Thyroid gland (tissue), 4 donors: Measurements from ENCODE around the gene ZNF775. TPM values are rescaled to one million over a fixed set of nuclear protein-coding genes. Genes with fewer than 3 reads are reported as not detected.

Experiments
- DNase-seq, 2 donors: peaks; one replicate each; pipeline ENCODE4 v3.0.0-alpha.2; 2019
- H3K27ac ChIP-seq, 3 donors: fragments of 200-600 bp; sonication (generic); 1 replicate in 2 of 3; 2 replicates in 1 of 3; pipeline ENCODE4 v1.5.1; 2016 to 2019; ENCODE audit warnings: mild to moderate bottlenecking in 1 of 3, moderate library complexity in 1 of 3
- H3K27me3 ChIP-seq: fragments of 200-600 bp; sonication (generic); one replicate; pipeline ENCODE4 v1.5.1; 2019
- H3K36me3 ChIP-seq, 2 donors: fragments of 200-600 bp; sonication (generic); one replicate each; pipeline ENCODE4 v1.5.1; 2016 to 2019
- H3K4me1 ChIP-seq, 2 donors: fragments of 200-600 bp; sonication (generic); one replicate each; pipeline ENCODE4 v1.5.1; 2017 to 2019
- H3K4me3 ChIP-seq, 3 donors: fragments of 200-600 bp; sonication (generic); replicated peaks in 1 of 3; 1 replicate in 2 of 3; 2 replicates in 1 of 3; pipeline ENCODE4 v1.5.1; 2016; ENCODE audit warnings: mild to moderate bottlenecking in 1 of 3
- H3K9me3 ChIP-seq: fragments of 200-600 bp; sonication (generic); one replicate; pipeline ENCODE4 v1.5.1; 2017
- CTCF ChIP-seq, 6 experiments: fragments of 200-600 bp in 3 of 6; fragments of 450-650 bp in 3 of 6; sonication (generic) in 3 of 6; IDR thresholded peaks; one replicate each; pipeline ENCODE4 v1.5.1; 2016 to 2019; ENCODE audit warnings: antibody characterized with exemption in 6 of 6, mild to moderate bottlenecking in 2 of 6, inconsistent platforms in 1 of 6, moderate library complexity in 1 of 6
- POLR2A ChIP-seq, 2 donors: fragments of 450-650 bp; IDR thresholded peaks; one replicate each; pipeline ENCODE4 v1.6.1; 2017; ENCODE audit warnings: antibody characterized with exemption in 2 of 2, mild to moderate bottlenecking in 2 of 2, moderate library complexity in 1 of 2
- WGBS, 2 donors: methylation state at CpG; one replicate each; pipeline ENCODE4 v1.1.5; 2017; 5-methylcytosine and 5-hydroxymethylcytosine counted together
- intact Hi-C: fragments of 100-400 bp; cut with DNase I; formaldehyde crosslinking; loops from one replicate; pipeline ENCODE4 v1.15.1; 2023
- total RNA-seq, 4 donors: library from RNA; depleted of rRNA; stranded (reverse); fragments of >200 nt; gene quantifications; one replicate each; pipeline ENCODE4 v1.2.3, GENCODE V29; 2016

ZNF775 gene
- total RNA-seq, 4 donors from 2014 or later = 4.3 to 7.5 (median 6.3) TPM

GRCh38 chr7:150371131-150371995, 7.8 kb upstream of the ZNF775 start:
- TF ChIP-seq CTCF (IDR thresholded peaks at IDR 0.05) = no peak
- TF ChIP-seq POLR2A (IDR thresholded peaks at IDR 0.05) = no peak
- 90% methylated on average over 27 to 38 of the region's 48 CpGs for whole genome bisulfite sequencing, 2 donors
- H3K9me3 ChIP-seq = no peaks in the 10 kb centered on the region
- H3K36me3 ChIP-seq = peaks cover 17 to 19% of the 10 kb centered on the region in 2 donors
- intact Hi-C loops = loop anchor here (5.0 kb wide), 1 partner anchor 36 kb away; a partner anchor contains a TSS
- peaks cover 20 to 38% of the 10 kb centered on the region in 2 donors for H3K4me1 ChIP-seq
- no peak for DNase-seq
- no peak overlapping the region for H3K4me3 ChIP-seq
- no peaks in the 10 kb centered on the region for H3K27me3 ChIP-seq
- H3K27ac ChIP-seq = no peak overlapping the region

GRCh38 chr7:150371996-150372270, 7.2 kb upstream of the ZNF775 start:
- no peak for DNase-seq
- peaks cover 20 to 38% of the 10 kb centered on the region in 2 donors for H3K4me1 ChIP-seq
- intact Hi-C loops = loop anchor here (5.0 kb wide), 1 partner anchor 35 kb away; a partner anchor contains a TSS
- TF ChIP-seq POLR2A (IDR thresholded peaks at IDR 0.05) = no peak
- no peak for TF ChIP-seq CTCF (IDR thresholded peaks at IDR 0.05)
- H3K4me3 ChIP-seq = no peak overlapping the region
- no peaks in the 10 kb centered on the region for H3K9me3 ChIP-seq
- peaks cover 17 to 19% of the 10 kb centered on the region in 2 donors for H3K36me3 ChIP-seq
- no peak overlapping the region for H3K27ac ChIP-seq
- WGBS, 2 donors = 93 to 95% methylated on average over 26 to 27 of the region's 30 CpGs
- H3K27me3 ChIP-seq = no peaks in the 10 kb centered on the region

GRCh38 chr7:150372271-150373048, 6.7 kb upstream of the ZNF775 start:
- H3K4me3 ChIP-seq = no peak overlapping the region
- no peak for DNase-seq
- 86 to 89% methylated on average over 34 to 57 of the region's 79 CpGs for WGBS, 2 donors
- intact Hi-C loops = loop anchor here (5.0 kb wide), 1 partner anchor 35 kb away; a partner anchor contains a TSS
- peak overlapping the region in 1 of 3 donors; percentile 8 for H3K27ac ChIP-seq
- peaks cover 17 to 19% of the 10 kb centered on the region in 2 donors for H3K36me3 ChIP-seq
- H3K9me3 ChIP-seq = no peaks in the 10 kb centered on the region
- H3K27me3 ChIP-seq = no peaks in the 10 kb centered on the region
- peaks cover 20 to 36% of the 10 kb centered on the region in 2 donors for H3K4me1 ChIP-seq
- no peak for TF ChIP-seq POLR2A (IDR thresholded peaks at IDR 0.05)
- TF ChIP-seq CTCF (IDR thresholded peaks at IDR 0.05) = no peak

- peaks cover 20 to 34% of the 10 kb centered on the region in 2 donors for H3K4me1 ChIP-seq
- WGBS, 2 donors = 56 to 59% methylated on average over 21 of the region's 21 CpGs
- DNase-seq = peak; percentile 89 to 92
Observed at GRCh38 chr7:150373049-150373801, 5.9 kb upstream of the ZNF775 start.

More at GRCh38 chr7:150373049-150373801, 5.9 kb upstream of the ZNF775 start:
- no peaks in the 10 kb centered on the region for H3K9me3 ChIP-seq
- TF ChIP-seq POLR2A (IDR thresholded peaks at IDR 0.05) (no peak), CTCF (IDR thresholded peaks at IDR 0.05) (no peak)
- H3K4me3 ChIP-seq = no peak overlapping the region
- intact Hi-C loops = loop anchor here (5.0 kb wide), 1 partner anchor 34 kb away; a partner anchor contains a TSS
- H3K36me3 ChIP-seq = peaks cover 17 to 19% of the 10 kb centered on the region in 2 donors
- H3K27ac ChIP-seq = peak overlapping the region in 1 of 3 donors; percentile 8
- no peaks in the 10 kb centered on the region for H3K27me3 ChIP-seq
